NT2/D1 (cell line): ENCODE data around the gene MACF1.

Experiments
- YY1 ChIP-seq: IDR thresholded peaks from 2 replicates; pipeline ENCODE4 v1.6.1; 2011; ENCODE audit not compliant: insufficient read length, insufficient read depth
- ZNF274 ChIP-seq: IDR thresholded peaks from 2 replicates; pipeline ENCODE4 v1.6.1; 2011; ENCODE audit warnings: mild to moderate bottlenecking, low read depth, low read length

DNA sequence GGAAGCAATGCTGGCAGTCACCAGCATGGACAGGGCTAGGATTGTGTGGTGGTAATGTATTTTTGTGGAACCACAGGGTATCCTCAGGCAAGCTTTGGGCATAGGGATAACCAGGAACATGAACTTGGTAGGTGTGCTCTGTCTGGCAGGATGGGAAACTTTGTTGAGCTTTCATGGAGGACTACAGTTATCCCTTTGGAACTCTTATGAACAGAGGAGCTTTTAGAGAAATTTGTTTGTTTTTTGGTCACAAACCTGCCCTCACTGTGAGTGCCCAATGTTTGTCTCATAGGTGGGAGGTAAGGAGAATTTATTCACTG is 54.4 kb downstream of the MACF1 start:
- TF ChIP-seq YY1 (no peak), ZNF274 (no peak)
